OCI-M1 (cell line): ENCODE data around the gene HS3ST3B1.

Experiments used
- DNase-seq: peaks from one replicate; lab custom pipeline; 2025; lab: John Stamatoyannopoulos, UW

The HS3ST3B1 gene

GRCh38 chr17:14300575-14301278 lies at the start of gene HS3ST3B1:
Gene HS3ST3B1, plus strand, starts transcription at chr17:14301081. Its CDS starts 438 bp downstream, at chr17:14301519.
- DNase-seq = peak; percentile 98

- DNase-seq = no peak
Observed at GRCh38 chr17:14261406-14261805, 39.5 kb upstream of the HS3ST3B1 start.

- DNase-seq = no peak
Observed at GRCh38 chr17:14268264-14268663, 32.6 kb upstream of the HS3ST3B1 start.

GRCh38 chr17:14269473-14269872 lies 31.4 kb upstream of the HS3ST3B1 start:
- DNase-seq = no peak

GRCh38 chr17:14270508-14270907 lies 30.4 kb upstream of the HS3ST3B1 start:
- no peak for DNase-seq

GRCh38 chr17:14276535-14277250 lies 24.2 kb upstream of the HS3ST3B1 start:
- DNase-seq = no peak

GRCh38 chr17:14281530-14281929 lies 19.4 kb upstream of the HS3ST3B1 start:
- no peak for DNase-seq

- DNase-seq = no peak
Observed at GRCh38 chr17:14282726-14283125, 18.2 kb upstream of the HS3ST3B1 start.

- no peak for DNase-seq
Observed at GRCh38 chr17:14289162-14289561, 11.7 kb upstream of the HS3ST3B1 start.

GRCh38 chr17:14294876-14295275 lies 6.0 kb upstream of the HS3ST3B1 start:
- DNase-seq = no peak

- DNase-seq = no peak
Observed at GRCh38 chr17:14295676-14296075, 5.2 kb upstream of the HS3ST3B1 start.

- no peak for DNase-seq
Observed at GRCh38 chr17:14296166-14296910, 4.5 kb upstream of the HS3ST3B1 start.

GRCh38 chr17:14297161-14297851 lies 3.6 kb upstream of the HS3ST3B1 start:
- DNase-seq = no peak

GRCh38 chr17:14298221-14298946 lies 2.5 kb upstream of the HS3ST3B1 start:
- no peak for DNase-seq

GRCh38 chr17:14298947-14299279 lies 2.0 kb upstream of the HS3ST3B1 start:
- DNase-seq = no peak

- no peak for DNase-seq
Observed at GRCh38 chr17:14299280-14300141, 1.4 kb upstream of the HS3ST3B1 start.

GRCh38 chr17:14301279-14302090 lies 604 bp downstream of the HS3ST3B1 start:
- DNase-seq = no peak

- no peak for DNase-seq
Observed at GRCh38 chr17:14302091-14302430, 1.2 kb downstream of the HS3ST3B1 start.

- peak; percentile 82 for DNase-seq
Observed at GRCh38 chr17:14302431-14303099, 1.7 kb downstream of the HS3ST3B1 start.
